ENCODE data around the gene CMKLR1.
A peak's percentile ranks its signal among the peaks of the same experiment; 100 is the strongest.

The CMKLR1 gene

GRCh38 chr12:108252523-108252922 is 86.6 kb downstream of the CMKLR1 start:
- Histone ChIP-seq H3K36me3 (ENCODE audit: insufficient read depth, low read length) (no peaks in the 10 kb centered on the region), H3K9ac (ENCODE audit: low read depth, low read length) (no peak overlapping the region), H3K9me3 (ENCODE audit: control insufficient read depth, insufficient read depth, low read length) (no peaks in the 10 kb centered on the region), H3K4me1 (ENCODE audit: insufficient read depth, low read length) (peaks cover 10% of the 10 kb centered on the region)

GRCh38 chr12:108248011-108248410 is 91.1 kb downstream of the CMKLR1 start:
- Histone ChIP-seq H3K4me1 (ENCODE audit: insufficient read depth, low read length) (peaks cover 5% of the 10 kb centered on the region), H3K9me3 (ENCODE audit: control insufficient read depth, insufficient read depth, low read length) (no peaks in the 10 kb centered on the region), H3K9ac (ENCODE audit: low read depth, low read length) (no peak overlapping the region), H3K36me3 (ENCODE audit: insufficient read depth, low read length) (no peaks in the 10 kb centered on the region)

GRCh38 chr12:108247130-108247529 is 92.0 kb downstream of the CMKLR1 start:
- Histone ChIP-seq H3K9me3 (ENCODE audit: control insufficient read depth, insufficient read depth, low read length) (no peaks in the 10 kb centered on the region), H3K9ac (ENCODE audit: low read depth, low read length) (no peak overlapping the region), H3K4me1 (ENCODE audit: insufficient read depth, low read length) (peaks cover 9% of the 10 kb centered on the region; the same call in 1 of the 2 replicates), H3K36me3 (ENCODE audit: insufficient read depth, low read length) (no peaks in the 10 kb centered on the region)

- no peaks in the 10 kb centered on the region for H3K9me3 ChIP-seq (ENCODE audit: control insufficient read depth, insufficient read depth, low read length)
- H3K9ac ChIP-seq (ENCODE audit: low read depth, low read length) = no peak overlapping the region
- H3K36me3 ChIP-seq (ENCODE audit: insufficient read depth, low read length) = no peaks in the 10 kb centered on the region
- peaks cover 12% of the 10 kb centered on the region; the same call in 1 of the 2 replicates for H3K4me1 ChIP-seq (ENCODE audit: insufficient read depth, low read length)
Measured at GRCh38 chr12:108241986-108242703, 97.0 kb downstream of the CMKLR1 start.

- H3K9ac ChIP-seq (ENCODE audit: low read depth, low read length) = no peak overlapping the region
Measured at GRCh38 chr12:108240928-108241327, 98.2 kb downstream of the CMKLR1 start.

GRCh38 chr12:108240027-108240785 is 98.9 kb downstream of the CMKLR1 start:
- H3K9me3 ChIP-seq (ENCODE audit: control insufficient read depth, insufficient read depth, low read length) = no peaks in the 10 kb centered on the region
- H3K36me3 ChIP-seq (ENCODE audit: insufficient read depth, low read length) = no peaks in the 10 kb centered on the region
- peaks cover 30% of the 10 kb centered on the region for H3K4me1 ChIP-seq (ENCODE audit: insufficient read depth, low read length)
- peak overlapping the region; percentile 24; the same call in 1 of the 2 replicates for H3K9ac ChIP-seq (ENCODE audit: low read depth, low read length)

More at GRCh38 chr12:108240928-108241327, 98.2 kb downstream of the CMKLR1 start:
- Histone ChIP-seq H3K9me3 (ENCODE audit: control insufficient read depth, insufficient read depth, low read length) (no peaks in the 10 kb centered on the region), H3K4me1 (ENCODE audit: insufficient read depth, low read length) (peaks cover 23% of the 10 kb centered on the region), H3K36me3 (ENCODE audit: insufficient read depth, low read length) (no peaks in the 10 kb centered on the region)

GRCh38 chr12:108239378-108239777 is 99.7 kb downstream of the CMKLR1 start:
- Histone ChIP-seq H3K9me3 (ENCODE audit: control insufficient read depth, insufficient read depth, low read length) (no peaks in the 10 kb centered on the region), H3K9ac (ENCODE audit: low read depth, low read length) (no peak overlapping the region), H3K4me1 (ENCODE audit: insufficient read depth, low read length) (peaks cover 38% of the 10 kb centered on the region), H3K36me3 (ENCODE audit: insufficient read depth, low read length) (no peaks in the 10 kb centered on the region)

GRCh38 chr12:108238474-108238873 is 100.6 kb downstream of the CMKLR1 start:
- Histone ChIP-seq H3K4me1 (ENCODE audit: insufficient read depth, low read length) (peaks cover 38% of the 10 kb centered on the region), H3K9me3 (ENCODE audit: control insufficient read depth, insufficient read depth, low read length) (no peaks in the 10 kb centered on the region), H3K36me3 (ENCODE audit: insufficient read depth, low read length) (no peaks in the 10 kb centered on the region), H3K9ac (ENCODE audit: low read depth, low read length) (no peak overlapping the region)

All from ES-I3 (cell line).